GM19328 (cell line): ENCODE results near the gene COL19A1.

Source experiments
- ATAC-seq: cut with Tn5 transposase; IDR thresholded peaks from one replicate; pipeline ENCODE4 v1.9.1; 2021; ENCODE audit warnings: mild to moderate bottlenecking, moderate library complexity; ENCODE audit not compliant: unreplicated experiment

The COL19A1 gene

GRCh38 chr6:70215460-70216108, 349.2 kb downstream of the COL19A1 start:
- ATAC-seq, result no peak

- ATAC-seq, result no peak
Measured at GRCh38 chr6:70216767-70217166, 350.4 kb downstream of the COL19A1 start.

- no peak for ATAC-seq
Measured at GRCh38 chr6:70219943-70220613, 353.7 kb downstream of the COL19A1 start.

GRCh38 chr6:70221025-70221714, 354.8 kb downstream of the COL19A1 start:
- ATAC-seq, result no peak

GRCh38 chr6:70221715-70222438, 355.5 kb downstream of the COL19A1 start:
- ATAC-seq, result no peak

- no peak for ATAC-seq
Measured at GRCh38 chr6:70222439-70222749, 356.0 kb downstream of the COL19A1 start.

GRCh38 chr6:70225055-70225454, 358.7 kb downstream of the COL19A1 start:
- ATAC-seq, result no peak

- ATAC-seq, result no peak
Measured at GRCh38 chr6:70231311-70231710, 365.0 kb downstream of the COL19A1 start.

GRCh38 chr6:70234561-70235236, 368.3 kb downstream of the COL19A1 start:
- no peak for ATAC-seq

GRCh38 chr6:70236343-70236742, 370.0 kb downstream of the COL19A1 start:
- no peak for ATAC-seq

- no peak for ATAC-seq
Measured at GRCh38 chr6:70241031-70241430, 374.7 kb downstream of the COL19A1 start.

GRCh38 chr6:70241991-70242420, 375.6 kb downstream of the COL19A1 start:
- no peak for ATAC-seq

- no peak for ATAC-seq
Measured at GRCh38 chr6:70246118-70246517, 379.8 kb downstream of the COL19A1 start.

GRCh38 chr6:70252604-70253003, 386.2 kb downstream of the COL19A1 start:
- no peak for ATAC-seq

GRCh38 chr6:70253923-70254322, 387.6 kb downstream of the COL19A1 start:
- ATAC-seq, result no peak

- no peak for ATAC-seq
Measured at GRCh38 chr6:70254784-70255183, 388.4 kb downstream of the COL19A1 start.

- ATAC-seq, result no peak
Measured at GRCh38 chr6:70257768-70258273, 391.5 kb downstream of the COL19A1 start.

GRCh38 chr6:70258483-70258882, 392.1 kb downstream of the COL19A1 start:
- no peak for ATAC-seq
